Nucleus accumbens (tissue), 56 donors: ENCODE results near the gene GLB1L.
A peak's percentile ranks its signal among the peaks of the same experiment; 100 is the strongest.
"Not testable (repeated sequence)": the region's sequence is repeated elsewhere in the genome, so short reads cannot be mapped to it uniquely, and the experiment has no call there.

Experiments used
- DNase-seq, 56 donors: peaks; one replicate each; lab custom pipeline; 2025; lab: John Stamatoyannopoulos, UW

GLB1L gene

GRCh38 chr2:219245148-219245898, at the start of gene GLB1L, which contains the start of gene STK16:
Gene GLB1L, minus strand, starts transcription at chr2:219245444. Its CDS starts 1,871 bp downstream, at chr2:219243573.
Gene STK16, plus strand, starts transcription at chr2:219245479. Its CDS starts 521 bp downstream, at chr2:219246000.
- peak in 55 of 56 donors; percentile 26 to 94 (median 84) for DNase-seq

- DNase-seq = peak in 47 of 56 donors; percentile 36 to 90 (median 68)
Measured at GRCh38 chr2:219294356-219295351, 49.4 kb upstream of the GLB1L start.

- no peak for DNase-seq
Measured at GRCh38 chr2:219293736-219294231, 48.5 kb upstream of the GLB1L start.

GRCh38 chr2:219292616-219293015, 47.4 kb upstream of the GLB1L start:
- DNase-seq = no peak

GRCh38 chr2:219291910-219292490, 46.8 kb upstream of the GLB1L start:
- no peak for DNase-seq

- no peak for DNase-seq
Measured at GRCh38 chr2:219291394-219291793, 46.1 kb upstream of the GLB1L start.

- DNase-seq = no peak
Measured at GRCh38 chr2:219290381-219291171, 45.3 kb upstream of the GLB1L start.

GRCh38 chr2:219289537-219290361, 44.5 kb upstream of the GLB1L start:
- DNase-seq = peak in 53 of 56 donors; percentile 33 to 96 (median 82)

- no peak for DNase-seq
Measured at GRCh38 chr2:219289195-219289536, 43.9 kb upstream of the GLB1L start.

- no peak for DNase-seq
Measured at GRCh38 chr2:219287580-219288265, 42.5 kb upstream of the GLB1L start.

- DNase-seq = not testable (repeated sequence)
Measured at GRCh38 chr2:219287116-219287440, 41.8 kb upstream of the GLB1L start.

- peak in 34 of 56 donors; percentile 11 to 72 (median 50) for DNase-seq
Measured at GRCh38 chr2:219286436-219287115, 41.3 kb upstream of the GLB1L start.

GRCh38 chr2:219285894-219286425, 40.7 kb upstream of the GLB1L start:
- peak in 43 of 56 donors; percentile 25 to 85 (median 63) for DNase-seq

- DNase-seq = no peak
Measured at GRCh38 chr2:219285373-219285735, 40.1 kb upstream of the GLB1L start.

- no peak for DNase-seq
Measured at GRCh38 chr2:219284501-219285372, 39.5 kb upstream of the GLB1L start.

GRCh38 chr2:219282943-219283581, 37.8 kb upstream of the GLB1L start:
- peak in 5 of 56 donors; percentile 14 to 51 (median 36) for DNase-seq
